Measurements from ENCODE around the gene IPMK. TPM values are rescaled to one million over a fixed set of nuclear protein-coding genes. Genes with fewer than 3 reads are reported as not detected.
"Not testable (repeated sequence)": the region's sequence is repeated elsewhere in the genome, so short reads cannot be mapped to it uniquely, and the experiment has no call there.

The IPMK gene
- total RNA-seq, 2 donors from 2014 or later = 3.1 to 4.6 TPM

DNA sequence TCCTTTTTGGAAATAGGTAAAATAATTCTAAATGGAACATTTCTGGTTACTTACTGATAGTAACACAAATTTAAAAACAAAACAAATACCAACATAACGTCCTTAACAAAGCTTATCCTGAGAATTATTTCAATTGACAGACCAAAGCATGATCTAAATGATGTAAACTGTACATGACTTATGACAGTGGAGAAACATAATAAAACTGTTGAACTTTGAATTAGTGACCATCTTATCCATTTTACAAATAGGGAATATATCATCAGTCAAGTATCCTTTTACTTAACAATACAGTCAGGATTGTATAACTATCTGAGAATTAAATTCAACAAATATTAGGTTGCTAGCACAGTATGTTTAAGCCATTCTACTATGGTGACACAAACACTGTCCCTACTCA, 2.4 kb downstream of the IPMK start:
- Histone ChIP-seq H3K4me1 (peaks cover 24% of the 10 kb centered on the region), H3K36me3 (replicated peaks in 1 of 2; ENCODE audit: insufficient read depth in 1 of 2, low read depth in 2 of 2) (no peaks in the 10 kb centered on the region), H3K27me3 (no peaks in the 10 kb centered on the region), H3K4me3 (no peak overlapping the region), H3K27ac (peak overlapping the region in 3 of 4 donors; percentile 96 to 99 (median 98)), H3K9me3 (no peaks in the 10 kb centered on the region)
- ATAC-seq = no peak
- no peak for TF ChIP-seq POLR2A (IDR thresholded peaks at IDR 0.05)
- TF ChIP-seq, protein P1, sequence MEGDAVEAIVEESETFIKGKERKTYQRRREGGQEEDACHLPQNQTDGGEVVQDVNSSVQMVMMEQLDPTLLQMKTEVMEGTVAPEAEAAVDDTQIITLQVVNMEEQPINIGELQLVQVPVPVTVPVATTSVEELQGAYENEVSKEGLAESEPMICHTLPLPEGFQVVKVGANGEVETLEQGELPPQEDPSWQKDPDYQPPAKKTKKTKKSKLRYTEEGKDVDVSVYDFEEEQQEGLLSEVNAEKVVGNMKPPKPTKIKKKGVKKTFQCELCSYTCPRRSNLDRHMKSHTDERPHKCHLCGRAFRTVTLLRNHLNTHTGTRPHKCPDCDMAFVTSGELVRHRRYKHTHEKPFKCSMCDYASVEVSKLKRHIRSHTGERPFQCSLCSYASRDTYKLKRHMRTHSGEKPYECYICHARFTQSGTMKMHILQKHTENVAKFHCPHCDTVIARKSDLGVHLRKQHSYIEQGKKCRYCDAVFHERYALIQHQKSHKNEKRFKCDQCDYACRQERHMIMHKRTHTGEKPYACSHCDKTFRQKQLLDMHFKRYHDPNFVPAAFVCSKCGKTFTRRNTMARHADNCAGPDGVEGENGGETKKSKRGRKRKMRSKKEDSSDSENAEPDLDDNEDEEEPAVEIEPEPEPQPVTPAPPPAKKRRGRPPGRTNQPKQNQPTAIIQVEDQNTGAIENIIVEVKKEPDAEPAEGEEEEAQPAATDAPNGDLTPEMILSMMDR (IDR thresholded peaks at IDR 0.05) = no peak
- 11 to 13% methylated on average over 1 of the region's 1 CpG for WGBS, 2 donors
- intact Hi-C loops (cut with DNase I) = no loop called here
- no peak for DNase-seq

DNA sequence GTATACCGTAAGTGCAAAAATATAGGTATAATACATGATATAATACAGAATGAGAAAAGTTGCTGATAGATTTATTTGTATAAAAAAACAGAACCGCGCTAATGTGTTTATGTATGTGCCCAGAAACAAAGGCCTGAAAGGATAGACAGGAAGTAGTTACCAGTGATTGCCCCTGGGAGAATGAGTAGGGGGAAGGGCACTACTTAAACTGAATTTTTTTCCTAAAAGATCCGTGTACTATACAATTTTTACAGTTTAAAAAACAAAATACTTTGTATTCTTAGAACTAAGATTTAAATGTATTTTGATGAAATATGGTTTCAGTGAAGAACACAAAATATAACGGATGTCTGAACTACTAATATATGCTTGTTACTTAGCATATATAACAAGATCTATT, 2.9 kb downstream of the IPMK start:
- H3K4me3 ChIP-seq = no peak overlapping the region
- intact Hi-C loops (cut with DNase I) = no loop called here
- H3K27ac ChIP-seq = peak overlapping the region in 3 of 4 donors; percentile 7 to 99 (median 96)
- no peaks in the 10 kb centered on the region for H3K27me3 ChIP-seq
- 27 to 33% methylated on average over 5 of the region's 5 CpGs for WGBS, 2 donors
- no peaks in the 10 kb centered on the region for H3K9me3 ChIP-seq
- no peak for ATAC-seq
- peaks cover 21% of the 10 kb centered on the region for H3K4me1 ChIP-seq
- no peaks in the 10 kb centered on the region for H3K36me3 ChIP-seq (replicated peaks in 1 of 2; ENCODE audit: insufficient read depth in 1 of 2, low read depth in 2 of 2)
- TF ChIP-seq, protein P1 (IDR thresholded peaks at IDR 0.05) = no peak
- no peak for TF ChIP-seq POLR2A (IDR thresholded peaks at IDR 0.05)
- DNase-seq = no peak

DNA sequence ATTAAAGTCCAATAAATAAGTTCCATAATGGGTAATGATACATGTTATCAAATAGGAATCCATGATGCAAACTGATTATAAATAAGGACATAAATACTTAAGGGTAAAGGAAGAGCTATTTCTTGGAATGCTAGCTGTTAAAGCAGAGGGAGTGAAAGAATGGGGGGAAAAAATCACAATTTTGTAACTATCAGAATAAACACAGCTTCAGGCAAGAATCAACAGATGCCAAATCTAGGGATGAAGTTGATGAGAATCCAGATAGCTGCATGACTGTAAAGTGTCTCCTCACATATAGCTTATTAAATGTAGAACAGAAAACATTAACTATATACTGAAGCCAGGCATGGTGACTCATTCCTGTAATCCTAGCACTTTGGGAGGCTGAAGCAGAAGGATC, 4.9 kb downstream of the IPMK start:
- Histone ChIP-seq H3K4me3 (no peak overlapping the region), H3K27ac (no peak overlapping the region), H3K9me3 (no peaks in the 10 kb centered on the region), H3K27me3 (no peaks in the 10 kb centered on the region), H3K4me1 (peaks cover 21% of the 10 kb centered on the region), H3K36me3 (replicated peaks in 1 of 2; ENCODE audit: insufficient read depth in 1 of 2, low read depth in 2 of 2) (no peaks in the 10 kb centered on the region)
- intact Hi-C loops (cut with DNase I) = no loop called here
- no peak for DNase-seq
- TF ChIP-seq, protein P1 (IDR thresholded peaks at IDR 0.05) = no peak
- TF ChIP-seq POLR2A (IDR thresholded peaks at IDR 0.05) = no peak
- no peak for ATAC-seq

DNA sequence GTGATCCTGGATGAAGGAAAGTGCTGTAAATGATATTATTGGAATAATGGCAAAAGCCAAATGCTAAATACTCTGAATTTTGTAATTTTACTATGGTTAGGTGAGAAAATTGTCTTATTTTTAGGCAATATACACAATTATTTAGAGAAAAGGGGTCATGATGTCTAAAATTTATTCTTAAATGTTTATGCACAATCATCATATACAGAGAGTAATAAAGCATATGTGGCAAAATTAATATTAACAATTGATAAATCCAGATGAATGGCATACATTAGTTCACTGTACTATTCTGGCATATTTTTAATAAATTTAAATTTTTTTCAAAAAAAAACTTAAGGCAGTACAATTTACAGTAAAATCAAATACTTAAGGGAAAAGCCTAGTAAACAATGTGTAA, 7.4 kb downstream of the IPMK start:
- Histone ChIP-seq H3K9me3 (no peaks in the 10 kb centered on the region), H3K4me1 (peaks cover 15% of the 10 kb centered on the region), H3K4me3 (no peak overlapping the region), H3K27ac (no peak overlapping the region), H3K36me3 (replicated peaks in 1 of 2; ENCODE audit: insufficient read depth in 1 of 2, low read depth in 2 of 2) (no peaks in the 10 kb centered on the region), H3K27me3 (no peaks in the 10 kb centered on the region)
- intact Hi-C loops (cut with DNase I) = no loop called here
- DNase-seq (no peak), ATAC-seq (no peak)
- no peak for TF ChIP-seq POLR2A (IDR thresholded peaks at IDR 0.05)
- TF ChIP-seq, protein P1 (IDR thresholded peaks at IDR 0.05) = no peak

DNA sequence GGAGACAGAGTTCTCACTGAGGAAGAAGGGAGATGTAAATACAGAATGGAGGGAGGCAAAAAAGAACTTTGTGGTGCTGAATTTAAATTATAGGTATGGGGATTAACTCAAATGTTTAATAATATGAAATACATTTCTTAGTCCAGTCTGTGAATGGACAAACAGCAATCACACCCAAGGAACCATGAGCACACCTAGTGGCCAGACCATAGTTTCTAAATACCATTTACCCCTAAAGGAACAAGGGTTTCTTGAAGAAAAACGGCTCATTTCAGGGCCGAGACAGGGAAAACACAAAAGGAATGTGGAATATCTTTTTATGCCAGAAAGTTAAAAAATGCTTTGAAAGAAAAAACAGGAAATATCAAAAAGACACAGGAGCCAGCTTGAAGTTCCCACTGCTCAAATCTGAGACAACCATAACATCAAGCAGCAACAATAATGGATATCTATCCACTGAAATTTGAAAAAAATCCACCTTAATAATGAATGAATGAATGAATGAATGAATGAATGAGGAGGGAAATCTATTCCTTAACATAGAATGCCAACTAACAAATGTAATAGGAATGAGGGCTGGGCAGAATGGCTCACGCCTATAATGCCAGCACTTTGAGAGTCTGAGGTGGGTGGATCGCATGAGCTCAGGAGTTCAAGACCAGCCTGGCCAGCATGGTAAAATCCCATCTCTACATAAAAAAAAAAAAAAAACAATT, 8.6 kb downstream of the IPMK start:
- intact Hi-C loops (cut with DNase I) = no loop called here
- ATAC-seq = no peak
- H3K27me3 ChIP-seq = no peaks in the 10 kb centered on the region
- peaks cover 4% of the 10 kb centered on the region for H3K4me1 ChIP-seq
- H3K4me3 ChIP-seq = no peak overlapping the region
- no peaks in the 10 kb centered on the region for H3K36me3 ChIP-seq (replicated peaks in 1 of 2; ENCODE audit: insufficient read depth in 1 of 2, low read depth in 2 of 2)
- H3K9me3 ChIP-seq = no peaks in the 10 kb centered on the region
- DNase-seq = no peak
- WGBS, 2 donors = 93 to 95% methylated on average over 4 of the region's 4 CpGs
- H3K27ac ChIP-seq = no peak overlapping the region
- TF ChIP-seq, protein P1 (IDR thresholded peaks at IDR 0.05) = no peak

DNA sequence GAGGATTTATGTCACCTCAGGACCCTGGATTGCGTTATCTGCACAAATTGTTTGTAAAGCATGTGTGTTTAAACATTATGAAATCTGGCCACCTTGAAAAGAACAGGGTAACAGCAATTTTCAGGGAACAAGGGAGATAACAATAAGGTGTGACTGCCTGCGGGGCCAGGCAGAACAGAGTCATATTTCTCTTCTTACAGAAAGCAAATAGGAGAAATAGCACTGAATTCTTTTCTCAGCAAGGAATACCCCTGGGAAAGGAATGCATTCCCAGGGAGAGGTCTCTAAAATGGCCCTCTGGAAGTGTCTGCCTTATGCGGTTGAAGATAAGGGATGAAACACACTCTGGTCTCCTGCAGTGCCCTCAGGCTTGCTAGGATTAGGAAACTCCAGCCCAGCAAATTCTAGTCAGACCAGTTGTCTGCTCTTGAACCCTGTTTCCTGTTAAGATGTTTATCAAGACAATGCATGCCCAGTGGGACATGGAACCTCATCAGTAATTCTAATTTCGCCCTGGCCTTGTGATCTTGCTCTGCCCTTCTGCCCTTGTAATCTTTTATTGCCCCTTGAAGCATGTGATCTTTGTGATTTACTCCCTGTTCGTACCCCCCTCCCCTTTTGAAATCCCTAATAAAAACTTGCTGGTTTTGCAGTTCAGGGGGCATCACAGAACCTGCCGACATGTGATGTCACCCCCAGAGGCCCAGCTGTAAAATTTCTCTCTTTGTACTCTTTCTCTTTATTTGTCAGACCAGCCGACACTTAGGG, 11.5 kb downstream of the IPMK start:
- WGBS, 2 donors = 66 to 73% methylated on average over 7 of the region's 7 CpGs
- intact Hi-C loops (cut with DNase I); H3K4me3 ChIP-seq; ATAC-seq; H3K27ac ChIP-seq; H3K4me1 ChIP-seq; DNase-seq; H3K9me3 ChIP-seq; H3K36me3 ChIP-seq (replicated peaks in 1 of 2; ENCODE audit: insufficient read depth in 1 of 2, low read depth in 2 of 2); H3K27me3 ChIP-seq: not testable (repeated sequence)

Data from body of pancreas (tissue), 4 donors.